Measurements from ENCODE around the gene SLCO3A1.
"Not testable (repeated sequence)": the region's sequence is repeated elsewhere in the genome, so short reads cannot be mapped to it uniquely, and the experiment has no call there.

SLCO3A1 gene

GRCh38 chr15:92200891-92201290, 347.4 kb downstream of the SLCO3A1 start:
- H3K27me3 ChIP-seq: peaks cover 3% of the 10 kb centered on the region; the same call in 1 of the 2 replicates
- H3K4me3 ChIP-seq (ENCODE audit: low read depth, low read length): no peak overlapping the region
- DNase-seq: no peak
- H3K9me3 ChIP-seq: no peaks in the 10 kb centered on the region
- TF ChIP-seq CTCF (IDR thresholded peaks at IDR 0.05; ENCODE audit: low read depth, low read length): no peak
- no peaks in the 10 kb centered on the region for H3K4me1 ChIP-seq
- H3K36me3 ChIP-seq: no peaks in the 10 kb centered on the region

- no peaks in the 10 kb centered on the region for H3K36me3 ChIP-seq
- peak; percentile 7 for DNase-seq
- TF ChIP-seq CTCF (IDR thresholded peaks at IDR 0.05; ENCODE audit: low read depth, low read length): peak; percentile 40
- H3K4me3 ChIP-seq (ENCODE audit: low read depth, low read length): no peak overlapping the region
- H3K9me3 ChIP-seq: no peaks in the 10 kb centered on the region
- no peaks in the 10 kb centered on the region for H3K4me1 ChIP-seq
- H3K27me3 ChIP-seq: peaks cover 3% of the 10 kb centered on the region; the same call in 1 of the 2 replicates
Observed at GRCh38 chr15:92205255-92205739, 351.8 kb downstream of the SLCO3A1 start.

GRCh38 chr15:92207601-92208000, 354.1 kb downstream of the SLCO3A1 start:
- H3K4me3 ChIP-seq (ENCODE audit: low read depth, low read length); H3K4me1 ChIP-seq; H3K9me3 ChIP-seq; DNase-seq; H3K36me3 ChIP-seq; H3K27me3 ChIP-seq: not testable (repeated sequence)
